OCI-LY1 (cell line): ENCODE measurements around the gene CRISPLD2.

Experiments
- EZH2 ChIP-seq: fragments of 200-600 bp; sonication (generic), shearing (Covaris generic); IDR thresholded peaks from 2 replicates; pipeline ENCODE4 v1.8.0; 2017; ENCODE audit warnings: borderline replicate concordance, mixed run types, mild to moderate bottlenecking, antibody characterized with exemption, low read length, moderate library complexity, mixed read lengths
- TF ChIP-seq, protein P1 (sequence below): fragments of 200-600 bp; sonication (generic), shearing (Covaris generic); IDR thresholded peaks from 2 replicates; pipeline ENCODE4 v1.5.1; 2017; ENCODE audit warnings: mild to moderate bottlenecking, antibody characterized with exemption, low read length, moderate library complexity, mixed read lengths

- TF ChIP-seq, protein P1, sequence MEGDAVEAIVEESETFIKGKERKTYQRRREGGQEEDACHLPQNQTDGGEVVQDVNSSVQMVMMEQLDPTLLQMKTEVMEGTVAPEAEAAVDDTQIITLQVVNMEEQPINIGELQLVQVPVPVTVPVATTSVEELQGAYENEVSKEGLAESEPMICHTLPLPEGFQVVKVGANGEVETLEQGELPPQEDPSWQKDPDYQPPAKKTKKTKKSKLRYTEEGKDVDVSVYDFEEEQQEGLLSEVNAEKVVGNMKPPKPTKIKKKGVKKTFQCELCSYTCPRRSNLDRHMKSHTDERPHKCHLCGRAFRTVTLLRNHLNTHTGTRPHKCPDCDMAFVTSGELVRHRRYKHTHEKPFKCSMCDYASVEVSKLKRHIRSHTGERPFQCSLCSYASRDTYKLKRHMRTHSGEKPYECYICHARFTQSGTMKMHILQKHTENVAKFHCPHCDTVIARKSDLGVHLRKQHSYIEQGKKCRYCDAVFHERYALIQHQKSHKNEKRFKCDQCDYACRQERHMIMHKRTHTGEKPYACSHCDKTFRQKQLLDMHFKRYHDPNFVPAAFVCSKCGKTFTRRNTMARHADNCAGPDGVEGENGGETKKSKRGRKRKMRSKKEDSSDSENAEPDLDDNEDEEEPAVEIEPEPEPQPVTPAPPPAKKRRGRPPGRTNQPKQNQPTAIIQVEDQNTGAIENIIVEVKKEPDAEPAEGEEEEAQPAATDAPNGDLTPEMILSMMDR = no peak
- TF ChIP-seq EZH2 = no peak
Observed at GRCh38 chr16:84881702-84882521, 62.1 kb downstream of the CRISPLD2 start.
